Small intestine (tissue), 16 donors: ENCODE measurements around the gene RBM48. TPM values are rescaled to one million over a fixed set of nuclear protein-coding genes. Genes with fewer than 3 reads are reported as not detected.
"Not testable (repeated sequence)": the region's sequence is repeated elsewhere in the genome, so short reads cannot be mapped to it uniquely, and the experiment has no call there.

Source experiments
- DNase-seq, 2 donors: peaks; one replicate each; pipeline versions ENCODE4 v3.0.0 to v3.0.0-alpha.2; 2013
- FAIRE-seq: peaks from 2 replicates; lab custom pipeline; 2012; peaks lifted over from hg19 to GRCh38; lab: Jason Lieb, UNC
- H3K27ac ChIP-seq, 3 donors: one replicate each; pipeline ENCODE4 v1.5.1; 2013; ENCODE audit warnings: low read length in 2 of 3, mild to moderate bottlenecking in 2 of 3, control low read depth in 1 of 3, inconsistent platforms in 1 of 3, low read depth in 1 of 3, moderate library complexity in 1 of 3
- H3K27me3 ChIP-seq, 3 donors: one replicate each; pipeline ENCODE4 v1.6.1; 2013; ENCODE audit warnings: low read length in 3 of 3, inconsistent platforms in 1 of 3; ENCODE audit not compliant: control insufficient read depth in 3 of 3, insufficient read depth in 3 of 3
- H3K36me3 ChIP-seq, 3 donors: one replicate each; pipeline ENCODE4 v1.6.1; 2013; ENCODE audit warnings: low read length in 3 of 3, inconsistent platforms in 1 of 3, low read depth in 1 of 3, mild to moderate bottlenecking in 1 of 3, moderate library complexity in 1 of 3; ENCODE audit not compliant: control insufficient read depth in 3 of 3, insufficient read depth in 2 of 3
- H3K4me1 ChIP-seq, 3 donors: one replicate each; pipeline ENCODE4 v1.6.1; 2013; ENCODE audit warnings: low read length in 2 of 3, inconsistent platforms in 1 of 3, low read depth in 1 of 3, mild to moderate bottlenecking in 1 of 3, moderate library complexity in 1 of 3; ENCODE audit not compliant: control insufficient read depth in 3 of 3, insufficient read depth in 2 of 3
- H3K4me3 ChIP-seq, 3 donors: one replicate each; pipeline ENCODE4 v1.5.1; 2013; ENCODE audit warnings: low read length in 3 of 3, control low read depth in 1 of 3, inconsistent platforms in 1 of 3, low read depth in 1 of 3, mild to moderate bottlenecking in 1 of 3, moderate library complexity in 1 of 3
- H3K9me3 ChIP-seq, 2 donors: one replicate each; pipeline ENCODE4 v1.6.1; 2013; ENCODE audit warnings: low read depth in 1 of 2, low read length in 1 of 2; ENCODE audit not compliant: control insufficient read depth in 2 of 2, insufficient read depth in 1 of 2
- WGBS, 3 donors: extraction: QIAGEN DNeasy Blood & Tissue Kit; methylation state at CpG; one replicate each; pipeline ENCODE4 v1.1.7; 2013; 5-methylcytosine and 5-hydroxymethylcytosine counted together
- long read RNA-seq, 10 donors: transcript quantifications; one replicate each; lab custom pipeline, GENCODE V29; 2026
- polyA plus RNA-seq, 4 donors: library from polyadenylated mRNA; stranded (reverse) in 3 of 4; unstranded in 1 of 4; fragments of 200-250 nt in 3 of 4; fragments of 120-200 nt in 1 of 4; gene quantifications; one replicate each; pipeline versions ENCODE4 v1.2.1 to v1.2.3, GENCODE V29; 2013
- donor health status: healthy with polysubstance abuse.
- donor health status: control.
- donor health status: control.
- donor health status: Bipolar disorder and iron deficiency.
- donor health status: healthy.

Gene RBM48
- polyA plus RNA-seq, result 10 to 100 TPM in 1 of 4 donors, 1 to 10 TPM in 3; 6.4 to 15.9 (median 7.1) TPM
- long read RNA-seq, donor 1, transcript RBM48-201 (5 exons, 1,742 nt), result major isoform, 8 of 8 reads
- long read RNA-seq, donor 1, partial matches to known transcripts, result 0 of 8 reads
- long read RNA-seq, donor 1, other reads (novel, unspliced or antisense), result 0 of 8 reads
- long read RNA-seq, donor 2, full-length matches to known transcripts, result 3 of 3 reads
- long read RNA-seq, donor 2, partial matches to known transcripts, result 0 of 3 reads
- long read RNA-seq, donor 2, other reads (novel, unspliced or antisense), result 0 of 3 reads
- long read RNA-seq, donor 3, full-length matches to known transcripts, result 4 of 4 reads
- long read RNA-seq, donor 3, partial matches to known transcripts, result 0 of 4 reads
- long read RNA-seq, donor 3, other reads (novel, unspliced or antisense), result 0 of 4 reads
- long read RNA-seq, donor 4, result 0 reads
- long read RNA-seq, donor 5, partial matches to known transcripts, result 0 of 2 reads
- long read RNA-seq, donor 5, other reads (novel, unspliced or antisense), result 0 of 2 reads
- long read RNA-seq, donor 6, transcript RBM48-201 (5 exons, 1,742 nt), result major isoform, 5 of 5 reads
- long read RNA-seq, donor 6, partial matches to known transcripts, result 0 of 5 reads
- long read RNA-seq, donor 6, other reads (novel, unspliced or antisense), result 0 of 5 reads
- long read RNA-seq, donor 7, transcript RBM48-201 (5 exons, 1,742 nt), result major isoform, 6 of 6 reads
- long read RNA-seq, donor 7, partial matches to known transcripts, result 0 of 6 reads
- long read RNA-seq, donor 7, other reads (novel, unspliced or antisense), result 0 of 6 reads
- long read RNA-seq, donor 8, result 0 reads
- long read RNA-seq, donor 9, result 0 reads
- long read RNA-seq, donor 10, partial matches to known transcripts, result 0 of 1 reads
- long read RNA-seq, donor 10, other reads (novel, unspliced or antisense), result 0 of 1 reads

GRCh38 chr7:92528188-92528957 is at the start of gene RBM48, which contains the start of gene PEX1:
Gene RBM48, plus strand, starts transcription at chr7:92528795. Its CDS starts 19 bp downstream, at chr7:92528814.
Gene PEX1, minus strand, starts transcription at chr7:92528520. Its CDS starts 85 bp downstream, at chr7:92528435.
- WGBS, 3 donors, result 0% methylated on average over 51 to 79 of the region's 79 CpGs
- Histone ChIP-seq H3K27ac (peak within 1 kb of the TSS; percentile 88 to 97 (median 91)), H3K27me3 (no peaks in the 10 kb centered on the region), H3K4me3 (peak within 1 kb of the TSS; percentile 53 to 95 (median 94)), H3K36me3 (peaks cover 5 to 13% (median 12%) of the 10 kb centered on the region in 3 donors), H3K4me1 (peaks cover 0 to 7% (median 3%) of the 10 kb centered on the region in 3 donors), H3K9me3 (no peaks in the 10 kb centered on the region)
- DNase-seq (peak; percentile 99), FAIRE-seq (no peak)

DNA sequence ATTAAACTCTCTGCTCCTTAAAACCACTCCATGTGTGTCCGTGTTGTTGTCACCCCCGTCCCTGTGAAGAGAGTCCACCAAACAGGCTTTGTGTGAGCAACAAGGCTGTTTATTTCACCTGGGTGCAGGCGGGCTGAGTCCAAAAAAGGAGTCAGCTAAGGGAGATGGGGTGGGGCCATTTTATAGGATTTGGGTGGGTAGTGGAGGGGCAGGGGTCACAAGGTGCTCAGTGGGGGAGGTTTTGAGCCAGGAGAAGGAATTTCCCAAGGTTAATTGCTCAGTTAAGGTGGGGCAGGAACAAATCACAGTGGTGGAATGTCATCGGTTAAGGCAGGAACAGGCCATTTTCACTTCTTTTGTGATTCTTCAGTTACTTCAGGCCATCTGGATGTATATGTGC is 49.4 kb upstream of the RBM48 start:
- not testable (repeated sequence) for H3K27ac ChIP-seq, H3K9me3 ChIP-seq, FAIRE-seq, H3K4me3 ChIP-seq, H3K27me3 ChIP-seq, DNase-seq, H3K4me1 ChIP-seq
- WGBS, 3 donors, result 89 to 92% (median 90%) methylated on average over 4 of the region's 4 CpGs
- H3K36me3 ChIP-seq, result peaks cover 0 to 11% (median 0%) of the 10 kb centered on the region in 3 donors

GRCh38 chr7:92483624-92484023 is 45.0 kb upstream of the RBM48 start:
- H3K36me3 ChIP-seq, FAIRE-seq, H3K27me3 ChIP-seq, H3K4me1 ChIP-seq, H3K27ac ChIP-seq, H3K9me3 ChIP-seq, H3K4me3 ChIP-seq, DNase-seq: not testable (repeated sequence)
- WGBS, 3 donors, result 69 to 80% (median 72%) methylated on average over 6 of the region's 6 CpGs

DNA sequence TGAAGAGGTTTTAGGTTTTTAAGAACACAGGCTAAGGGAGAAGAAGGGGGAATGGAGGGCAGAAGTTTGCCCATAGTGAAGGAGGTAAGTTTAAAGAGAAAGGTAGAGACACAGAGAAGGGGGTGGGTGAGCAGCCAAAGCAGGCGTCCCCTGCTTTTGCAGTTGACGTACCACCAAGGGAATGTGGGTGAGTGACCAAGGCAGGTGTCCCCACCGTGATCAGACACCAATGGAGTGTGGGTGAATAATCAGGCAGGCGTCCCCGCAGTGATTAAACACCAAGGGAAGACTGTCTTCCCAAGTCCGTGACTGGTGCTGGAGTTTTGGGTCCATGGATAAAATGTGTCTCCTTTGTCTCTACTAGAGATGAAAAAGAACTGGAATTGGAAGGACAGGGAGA is 44.4 kb upstream of the RBM48 start:
- not testable (repeated sequence) for H3K27ac ChIP-seq, FAIRE-seq, H3K9me3 ChIP-seq, H3K27me3 ChIP-seq, H3K4me3 ChIP-seq, DNase-seq, H3K4me1 ChIP-seq, H3K36me3 ChIP-seq
- WGBS, 3 donors, result 89 to 98% (median 93%) methylated on average over 6 of the region's 6 CpGs

- H3K36me3 ChIP-seq, result peaks cover 0 to 10% (median 2%) of the 10 kb centered on the region in 3 donors
- WGBS, 3 donors, result 93 to 94% (median 94%) methylated on average over 2 of the region's 2 CpGs
- no peak for FAIRE-seq
Observed at GRCh38 chr7:92485267-92485892, 43.2 kb upstream of the RBM48 start.

GRCh38 chr7:92485974-92486373 is 42.6 kb upstream of the RBM48 start:
- H3K27me3 ChIP-seq, result no peaks in the 10 kb centered on the region
- H3K4me3 ChIP-seq, result no peak overlapping the region
- 54 to 77% (median 68%) methylated on average over 2 of the region's 2 CpGs for WGBS, 3 donors
- H3K27ac ChIP-seq, result no peak overlapping the region
- no peaks in the 10 kb centered on the region for H3K4me1 ChIP-seq
- FAIRE-seq (no peak), DNase-seq (peak in 1 of 2 donors; percentile 3)
- peaks cover 0 to 10% (median 4%) of the 10 kb centered on the region in 3 donors for H3K36me3 ChIP-seq
- H3K9me3 ChIP-seq, result no peaks in the 10 kb centered on the region

More at GRCh38 chr7:92485267-92485892, 43.2 kb upstream of the RBM48 start:
- no peak for DNase-seq
- Histone ChIP-seq H3K27me3 (no peaks in the 10 kb centered on the region), H3K9me3 (no peaks in the 10 kb centered on the region), H3K4me1 (no peaks in the 10 kb centered on the region), H3K4me3 (no peak overlapping the region), H3K27ac (no peak overlapping the region)

- no peaks in the 10 kb centered on the region for H3K4me1 ChIP-seq
- H3K36me3 ChIP-seq, result peaks cover 2 to 15% (median 8%) of the 10 kb centered on the region in 3 donors
- H3K27me3 ChIP-seq, result no peaks in the 10 kb centered on the region
- no peak for FAIRE-seq
- H3K9me3 ChIP-seq, result no peaks in the 10 kb centered on the region
- no peak overlapping the region for H3K27ac ChIP-seq
- DNase-seq, result no peak
- no peak overlapping the region for H3K4me3 ChIP-seq
Observed at GRCh38 chr7:92487804-92488203, 40.8 kb upstream of the RBM48 start.
